Measurements from ENCODE around the gene GAD2. TPM values are rescaled to one million over a fixed set of nuclear protein-coding genes. Genes with fewer than 3 reads are reported as not detected.

GAD2 gene
- polyA plus RNA-seq, 1 experiment = not detected

GRCh38 chr10:26211781-26212444 lies 4.7 kb upstream of the GAD2 start:
- H3K27me3 ChIP-seq (ENCODE audit: control insufficient read depth, insufficient read depth, low read length) = peaks cover 6% of the 10 kb centered on the region
- ChIA-PET POLR2A (no interaction called here), CTCF (no interaction called here)

DNA sequence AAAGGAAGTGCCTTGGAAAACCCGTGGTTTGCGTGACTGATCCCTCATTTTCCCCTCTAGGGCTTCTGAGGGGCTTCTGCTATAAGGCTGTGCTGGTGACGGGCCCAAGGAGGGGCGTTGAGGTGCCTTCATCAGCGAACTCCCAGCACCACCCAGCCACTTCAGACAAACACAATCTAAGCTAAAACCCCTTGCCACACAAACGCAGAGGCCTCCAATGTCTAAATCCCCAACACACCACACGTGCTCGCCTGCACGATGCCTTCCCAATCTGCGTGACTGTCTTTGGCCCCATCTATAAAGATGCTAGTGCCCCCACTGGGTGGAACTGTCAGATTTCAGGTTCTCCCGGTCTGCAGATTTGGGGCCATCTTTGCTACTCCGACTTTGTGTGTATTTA lies 4.1 kb upstream of the GAD2 start:
- TF ChIP-seq, protein P1, sequence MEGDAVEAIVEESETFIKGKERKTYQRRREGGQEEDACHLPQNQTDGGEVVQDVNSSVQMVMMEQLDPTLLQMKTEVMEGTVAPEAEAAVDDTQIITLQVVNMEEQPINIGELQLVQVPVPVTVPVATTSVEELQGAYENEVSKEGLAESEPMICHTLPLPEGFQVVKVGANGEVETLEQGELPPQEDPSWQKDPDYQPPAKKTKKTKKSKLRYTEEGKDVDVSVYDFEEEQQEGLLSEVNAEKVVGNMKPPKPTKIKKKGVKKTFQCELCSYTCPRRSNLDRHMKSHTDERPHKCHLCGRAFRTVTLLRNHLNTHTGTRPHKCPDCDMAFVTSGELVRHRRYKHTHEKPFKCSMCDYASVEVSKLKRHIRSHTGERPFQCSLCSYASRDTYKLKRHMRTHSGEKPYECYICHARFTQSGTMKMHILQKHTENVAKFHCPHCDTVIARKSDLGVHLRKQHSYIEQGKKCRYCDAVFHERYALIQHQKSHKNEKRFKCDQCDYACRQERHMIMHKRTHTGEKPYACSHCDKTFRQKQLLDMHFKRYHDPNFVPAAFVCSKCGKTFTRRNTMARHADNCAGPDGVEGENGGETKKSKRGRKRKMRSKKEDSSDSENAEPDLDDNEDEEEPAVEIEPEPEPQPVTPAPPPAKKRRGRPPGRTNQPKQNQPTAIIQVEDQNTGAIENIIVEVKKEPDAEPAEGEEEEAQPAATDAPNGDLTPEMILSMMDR (IDR thresholded peaks at IDR 0.05; ENCODE audit: low read depth, low read length) = no peak
- H3K4me3 ChIP-seq (ENCODE audit: low read depth, low read length) = no peak overlapping the region
- peaks cover 8% of the 10 kb centered on the region for H3K27me3 ChIP-seq (ENCODE audit: control insufficient read depth, insufficient read depth, low read length)
- peaks cover 25% of the 10 kb centered on the region; the same call in 1 of the 2 replicates for H3K9me3 ChIP-seq (ENCODE audit: control insufficient read depth, insufficient read depth, low read length)
- POLR2A ChIA-PET = no interaction called here
- H3K27ac ChIP-seq (ENCODE audit: low read depth, low read length) = no peak overlapping the region
- CTCF ChIA-PET = no interaction called here
- no peak for DNase-seq (ENCODE audit: low read depth, low spot score)

More at GRCh38 chr10:26211781-26212444, 4.7 kb upstream of the GAD2 start:
- Histone ChIP-seq H3K27ac (ENCODE audit: low read depth, low read length) (no peak overlapping the region), H3K4me3 (ENCODE audit: low read depth, low read length) (no peak overlapping the region), H3K9me3 (ENCODE audit: control insufficient read depth, insufficient read depth, low read length) (peaks cover 19% of the 10 kb centered on the region; the same call in 1 of the 2 replicates)
- TF ChIP-seq, protein P1 (IDR thresholded peaks at IDR 0.05; ENCODE audit: low read depth, low read length) = no peak
- DNase-seq (ENCODE audit: low read depth, low spot score) = no peak

GRCh38 chr10:26213157-26213800 lies 3.3 kb upstream of the GAD2 start:
- Histone ChIP-seq H3K9me3 (ENCODE audit: control insufficient read depth, insufficient read depth, low read length) (peaks cover 27% of the 10 kb centered on the region; the same call in 1 of the 2 replicates), H3K27ac (ENCODE audit: low read depth, low read length) (no peak overlapping the region), H3K27me3 (ENCODE audit: control insufficient read depth, insufficient read depth, low read length) (peaks cover 10% of the 10 kb centered on the region), H3K4me3 (ENCODE audit: low read depth, low read length) (no peak overlapping the region)
- CTCF ChIA-PET = no interaction called here
- no peak for DNase-seq (ENCODE audit: low read depth, low spot score)
- POLR2A ChIA-PET = no interaction called here
- TF ChIP-seq, protein P1 (IDR thresholded peaks at IDR 0.05; ENCODE audit: low read depth, low read length) = no peak

DNA sequence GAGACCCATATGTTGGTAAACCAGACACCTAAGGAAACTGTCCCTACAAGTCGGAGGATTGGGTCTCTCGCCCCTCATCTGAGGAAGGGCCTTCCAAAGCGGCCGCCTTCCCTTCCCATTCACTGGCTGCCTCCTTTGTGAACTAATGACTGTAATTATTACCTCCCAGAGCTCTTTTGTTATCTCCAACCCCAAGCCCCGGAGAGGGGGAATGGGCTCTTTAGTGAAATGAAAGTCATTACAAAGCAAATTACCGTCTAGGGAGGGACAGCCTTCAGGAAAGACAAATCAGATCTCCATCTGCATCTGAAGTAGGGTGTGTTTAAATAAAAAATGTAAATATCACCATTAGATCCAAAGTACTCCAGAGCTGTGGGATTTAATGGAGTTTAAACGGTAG lies 2.6 kb upstream of the GAD2 start:
- Histone ChIP-seq H3K9me3 (ENCODE audit: control insufficient read depth, insufficient read depth, low read length) (peaks cover 27% of the 10 kb centered on the region; the same call in 1 of the 2 replicates), H3K4me3 (ENCODE audit: low read depth, low read length) (no peak overlapping the region), H3K27ac (ENCODE audit: low read depth, low read length) (no peak overlapping the region), H3K27me3 (ENCODE audit: control insufficient read depth, insufficient read depth, low read length) (peaks cover 10% of the 10 kb centered on the region)
- POLR2A ChIA-PET = no interaction called here
- no peak for DNase-seq (ENCODE audit: low read depth, low spot score)
- CTCF ChIA-PET = no interaction called here
- TF ChIP-seq, protein P1 (IDR thresholded peaks at IDR 0.05; ENCODE audit: low read depth, low read length) = no peak
